NB4 (cell line): ENCODE measurements around the gene SLF2.

Source experiments
- DNase-seq: peaks from one replicate; pipeline ENCODE4 v3.0.0; 2010; ENCODE audit warnings: low read depth
- H3K4me3 ChIP-seq: one replicate; pipeline ENCODE4 v1.5.1; 2011; ENCODE audit warnings: mild to moderate bottlenecking, low read depth, low read length, moderate library complexity
- MYC ChIP-seq: IDR thresholded peaks from 2 replicates; pipeline ENCODE4 v1.6.1; 2011; ENCODE audit warnings: low read depth, low read length
- POLR2A ChIP-seq: IDR thresholded peaks from 2 replicates; pipeline ENCODE4 v1.6.1; 2011; ENCODE audit warnings: mild to moderate bottlenecking; ENCODE audit not compliant: insufficient read length; ENCODE audit errors: extremely low read depth
- TF ChIP-seq, protein P1 (sequence below): IDR thresholded peaks from 2 replicates; pipeline ENCODE4 v1.6.1; 2011; ENCODE audit warnings: low read depth, low read length
- TF ChIP-seq, protein P2 (sequence below): IDR thresholded peaks from one replicate; pipeline ENCODE4 v1.5.1; 2012; ENCODE audit warnings: low read depth, low read length

Gene SLF2

DNA sequence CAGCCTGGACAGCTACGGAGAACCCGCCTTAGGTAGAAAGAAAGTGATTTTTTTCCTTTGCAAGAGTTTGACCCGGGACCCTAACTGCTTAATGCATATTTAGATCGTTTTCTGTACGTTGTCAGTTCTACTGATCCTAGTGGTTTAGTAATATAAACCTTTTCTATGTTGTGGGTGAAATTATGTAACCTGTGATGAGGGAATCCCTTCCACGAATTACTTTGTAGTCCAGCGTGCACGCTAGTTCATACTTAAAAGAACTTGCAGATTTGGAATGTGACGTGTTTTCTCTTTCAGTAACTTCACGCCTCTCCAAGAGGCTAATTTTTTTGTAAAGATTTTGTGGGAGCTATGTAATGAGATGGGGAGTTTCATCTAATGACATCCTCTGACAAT, 705 bp downstream of the SLF2 start:
- no peak for DNase-seq
- peak overlapping the region; percentile 90 for H3K4me3 ChIP-seq
- no peak for TF ChIP-seq MYC
- no peak for TF ChIP-seq POLR2A
- TF ChIP-seq, protein P1, sequence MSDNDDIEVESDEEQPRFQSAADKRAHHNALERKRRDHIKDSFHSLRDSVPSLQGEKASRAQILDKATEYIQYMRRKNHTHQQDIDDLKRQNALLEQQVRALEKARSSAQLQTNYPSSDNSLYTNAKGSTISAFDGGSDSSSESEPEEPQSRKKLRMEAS, result no peak
- TF ChIP-seq, protein P2, sequence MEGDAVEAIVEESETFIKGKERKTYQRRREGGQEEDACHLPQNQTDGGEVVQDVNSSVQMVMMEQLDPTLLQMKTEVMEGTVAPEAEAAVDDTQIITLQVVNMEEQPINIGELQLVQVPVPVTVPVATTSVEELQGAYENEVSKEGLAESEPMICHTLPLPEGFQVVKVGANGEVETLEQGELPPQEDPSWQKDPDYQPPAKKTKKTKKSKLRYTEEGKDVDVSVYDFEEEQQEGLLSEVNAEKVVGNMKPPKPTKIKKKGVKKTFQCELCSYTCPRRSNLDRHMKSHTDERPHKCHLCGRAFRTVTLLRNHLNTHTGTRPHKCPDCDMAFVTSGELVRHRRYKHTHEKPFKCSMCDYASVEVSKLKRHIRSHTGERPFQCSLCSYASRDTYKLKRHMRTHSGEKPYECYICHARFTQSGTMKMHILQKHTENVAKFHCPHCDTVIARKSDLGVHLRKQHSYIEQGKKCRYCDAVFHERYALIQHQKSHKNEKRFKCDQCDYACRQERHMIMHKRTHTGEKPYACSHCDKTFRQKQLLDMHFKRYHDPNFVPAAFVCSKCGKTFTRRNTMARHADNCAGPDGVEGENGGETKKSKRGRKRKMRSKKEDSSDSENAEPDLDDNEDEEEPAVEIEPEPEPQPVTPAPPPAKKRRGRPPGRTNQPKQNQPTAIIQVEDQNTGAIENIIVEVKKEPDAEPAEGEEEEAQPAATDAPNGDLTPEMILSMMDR, result no peak

DNA sequence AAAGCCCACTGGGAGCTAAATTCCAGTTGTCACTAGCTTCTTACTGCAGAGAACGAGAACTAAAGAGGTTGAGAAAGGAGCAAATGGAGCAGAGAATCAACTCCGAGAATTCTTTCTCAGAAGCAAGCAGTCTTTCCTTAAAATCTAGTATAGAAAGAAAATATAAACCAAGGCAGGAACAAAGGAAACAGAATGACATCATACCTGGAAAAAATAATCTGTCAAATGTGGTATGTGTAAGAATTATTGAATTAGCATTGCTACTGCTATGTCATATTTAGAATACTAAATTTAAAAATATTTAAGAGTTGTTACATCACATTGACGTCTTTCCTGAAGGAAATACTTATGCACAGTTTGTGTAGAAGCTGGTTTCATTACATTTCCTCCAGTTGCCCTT, 4.3 kb downstream of the SLF2 start:
- TF ChIP-seq POLR2A, result no peak
- no peak for DNase-seq
- no peak overlapping the region for H3K4me3 ChIP-seq

DNA sequence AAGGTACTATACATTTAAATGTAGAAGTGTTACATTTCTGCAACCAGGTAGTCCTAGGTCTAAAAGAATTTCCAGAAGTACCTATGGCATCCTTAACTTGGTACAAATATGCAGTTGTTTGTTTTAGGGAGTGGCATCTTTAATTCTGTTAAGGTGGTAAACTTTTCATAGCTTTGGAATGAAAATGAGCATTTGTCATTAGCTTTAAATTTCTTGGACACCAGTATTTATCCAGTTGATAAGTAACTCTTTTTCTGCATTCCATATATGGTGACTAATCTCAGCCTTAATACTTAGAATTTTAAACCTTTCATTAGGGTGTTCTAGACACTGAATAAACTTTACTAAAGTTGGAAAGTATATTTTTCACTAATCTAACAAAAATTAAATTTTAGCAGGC, 10.8 kb downstream of the SLF2 start:
- no peak overlapping the region for H3K4me3 ChIP-seq
- TF ChIP-seq POLR2A (no peak), MYC (no peak)
- TF ChIP-seq, protein P1, result no peak
- TF ChIP-seq, protein P2, result no peak
- DNase-seq, result no peak

DNA sequence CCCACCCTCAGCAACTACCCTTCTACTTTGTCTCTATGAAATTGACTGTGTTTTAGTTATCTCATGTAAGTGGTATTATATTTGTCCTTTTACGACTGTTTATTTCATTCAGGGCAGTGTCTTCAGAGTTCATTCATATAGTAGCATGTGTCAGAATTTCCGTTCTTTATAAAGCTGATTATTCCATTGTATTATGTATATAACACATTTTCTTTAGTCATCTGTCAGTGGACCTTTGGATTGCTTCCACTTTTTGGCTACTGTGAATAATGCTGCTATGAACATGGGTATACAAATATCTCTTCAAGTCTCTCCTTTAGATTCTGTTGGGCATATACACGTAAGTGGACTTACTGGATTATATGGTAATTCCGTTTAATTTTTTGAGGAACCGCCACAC, 14.5 kb downstream of the SLF2 start:
- no peak overlapping the region for H3K4me3 ChIP-seq
- no peak for DNase-seq
- TF ChIP-seq, protein P1, result no peak
- TF ChIP-seq MYC (no peak), POLR2A (no peak)
- TF ChIP-seq, protein P2, result no peak

DNA sequence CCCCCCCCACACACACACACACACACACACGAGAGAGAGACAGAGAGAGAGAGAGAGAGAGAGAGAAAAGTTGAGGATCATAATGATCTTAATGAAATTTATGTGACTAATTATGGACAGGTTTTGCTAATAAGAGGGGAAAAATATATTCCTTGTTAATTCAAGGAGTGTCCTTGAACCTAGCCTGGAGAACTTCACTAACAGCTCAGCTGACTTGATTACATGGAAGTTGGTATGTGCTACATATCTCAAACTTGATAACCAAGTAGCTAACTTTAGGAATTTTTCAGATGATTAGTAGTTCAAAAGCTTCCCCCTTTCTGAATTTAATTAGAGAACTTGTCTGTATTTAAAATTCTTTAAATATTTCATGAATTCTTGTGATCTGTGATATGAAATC, 15.3 kb downstream of the SLF2 start:
- DNase-seq, result no peak
- H3K4me3 ChIP-seq, result no peak overlapping the region
- no peak for TF ChIP-seq POLR2A
- no peak for TF ChIP-seq MYC
- TF ChIP-seq, protein P1, result no peak
- TF ChIP-seq, protein P2, result no peak

DNA sequence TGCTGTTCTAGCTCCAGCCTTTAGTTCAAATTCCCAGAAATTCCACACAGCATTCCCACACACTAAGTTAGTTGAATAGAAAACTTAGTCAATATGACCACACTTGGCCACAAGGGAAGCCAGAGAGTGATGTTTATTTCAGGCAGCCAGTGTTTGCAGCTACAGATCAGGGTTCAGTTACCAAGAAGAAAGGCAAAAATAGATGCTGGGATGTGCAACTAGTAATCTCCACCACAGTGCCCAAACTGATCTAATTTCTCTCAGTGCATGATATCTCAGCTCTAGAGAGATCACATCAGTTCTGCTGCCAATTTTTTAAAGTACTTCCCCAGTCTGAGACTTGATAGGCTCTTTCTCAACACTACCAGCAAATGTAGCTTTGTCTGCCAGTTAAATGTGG, 17.6 kb downstream of the SLF2 start:
- no peak overlapping the region for H3K4me3 ChIP-seq
- DNase-seq, result no peak
- no peak for TF ChIP-seq MYC
- TF ChIP-seq, protein P1, result no peak
- no peak for TF ChIP-seq POLR2A
- TF ChIP-seq, protein P2, result no peak
